Measurements from ENCODE around the gene IFFO2. TPM values are rescaled to one million over a fixed set of nuclear protein-coding genes. Genes with fewer than 3 reads are reported as not detected.

The IFFO2 gene
- total RNA-seq, 3 donors from 2014 or later = 5.8 to 35.3 (median 34.4) TPM

DNA sequence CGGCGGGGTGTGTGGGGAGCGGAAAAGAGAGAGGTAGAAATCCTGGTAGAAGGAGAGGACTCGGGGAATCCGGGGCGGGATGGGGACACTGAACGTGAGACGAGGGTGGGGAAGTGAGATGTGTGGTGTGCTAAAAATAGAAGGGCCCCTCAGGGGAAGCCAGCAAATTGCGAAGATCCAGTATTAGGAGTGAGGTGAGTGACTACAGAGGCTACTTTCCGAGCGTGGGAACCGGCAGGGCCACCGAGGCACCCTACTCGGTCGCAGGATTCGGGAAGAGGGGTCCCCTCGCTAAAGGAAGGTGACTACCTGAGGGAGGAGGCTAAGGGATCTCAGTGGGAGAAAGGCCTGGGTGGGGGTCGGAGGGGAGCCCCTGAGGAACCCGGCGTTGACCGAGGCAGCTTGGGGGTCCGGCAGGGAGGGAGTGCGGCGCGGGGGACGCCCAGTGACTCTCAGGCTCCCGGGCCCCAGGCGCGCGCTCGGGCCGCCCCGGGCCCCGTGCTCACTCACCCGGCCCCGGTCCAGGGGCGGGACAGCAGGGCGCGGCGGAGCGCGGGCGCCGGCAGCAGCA is 54.4 kb downstream of the IFFO2 start:
- intact Hi-C loops (cut with DNase I; ENCODE audit: low total_unique reads) = loop anchor here (10.0 kb wide), 1 partner anchor 173 kb away; no protein-coding TSS in a partner anchor
- Histone ChIP-seq H3K36me3 (no peaks in the 10 kb centered on the region), H3K27me3 (no peaks in the 10 kb centered on the region), H3K9me3 (no peaks in the 10 kb centered on the region), H3K4me1 (peaks cover 0 to under 1% of the 10 kb centered on the region in 2 donors), H3K4me3 (peak overlapping the region; percentile 65 to 97 (median 73)), H3K27ac (peak overlapping the region; percentile 90 to 96)
- peak in 1 of 2 donors; percentile 54 for DNase-seq (ENCODE audit: low spot score in 2 of 2)
- TF ChIP-seq POLR2A (IDR thresholded peaks at IDR 0.05) = no peak
- TF ChIP-seq, protein P1, sequence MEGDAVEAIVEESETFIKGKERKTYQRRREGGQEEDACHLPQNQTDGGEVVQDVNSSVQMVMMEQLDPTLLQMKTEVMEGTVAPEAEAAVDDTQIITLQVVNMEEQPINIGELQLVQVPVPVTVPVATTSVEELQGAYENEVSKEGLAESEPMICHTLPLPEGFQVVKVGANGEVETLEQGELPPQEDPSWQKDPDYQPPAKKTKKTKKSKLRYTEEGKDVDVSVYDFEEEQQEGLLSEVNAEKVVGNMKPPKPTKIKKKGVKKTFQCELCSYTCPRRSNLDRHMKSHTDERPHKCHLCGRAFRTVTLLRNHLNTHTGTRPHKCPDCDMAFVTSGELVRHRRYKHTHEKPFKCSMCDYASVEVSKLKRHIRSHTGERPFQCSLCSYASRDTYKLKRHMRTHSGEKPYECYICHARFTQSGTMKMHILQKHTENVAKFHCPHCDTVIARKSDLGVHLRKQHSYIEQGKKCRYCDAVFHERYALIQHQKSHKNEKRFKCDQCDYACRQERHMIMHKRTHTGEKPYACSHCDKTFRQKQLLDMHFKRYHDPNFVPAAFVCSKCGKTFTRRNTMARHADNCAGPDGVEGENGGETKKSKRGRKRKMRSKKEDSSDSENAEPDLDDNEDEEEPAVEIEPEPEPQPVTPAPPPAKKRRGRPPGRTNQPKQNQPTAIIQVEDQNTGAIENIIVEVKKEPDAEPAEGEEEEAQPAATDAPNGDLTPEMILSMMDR (IDR thresholded peaks at IDR 0.05) = no peak

DNA sequence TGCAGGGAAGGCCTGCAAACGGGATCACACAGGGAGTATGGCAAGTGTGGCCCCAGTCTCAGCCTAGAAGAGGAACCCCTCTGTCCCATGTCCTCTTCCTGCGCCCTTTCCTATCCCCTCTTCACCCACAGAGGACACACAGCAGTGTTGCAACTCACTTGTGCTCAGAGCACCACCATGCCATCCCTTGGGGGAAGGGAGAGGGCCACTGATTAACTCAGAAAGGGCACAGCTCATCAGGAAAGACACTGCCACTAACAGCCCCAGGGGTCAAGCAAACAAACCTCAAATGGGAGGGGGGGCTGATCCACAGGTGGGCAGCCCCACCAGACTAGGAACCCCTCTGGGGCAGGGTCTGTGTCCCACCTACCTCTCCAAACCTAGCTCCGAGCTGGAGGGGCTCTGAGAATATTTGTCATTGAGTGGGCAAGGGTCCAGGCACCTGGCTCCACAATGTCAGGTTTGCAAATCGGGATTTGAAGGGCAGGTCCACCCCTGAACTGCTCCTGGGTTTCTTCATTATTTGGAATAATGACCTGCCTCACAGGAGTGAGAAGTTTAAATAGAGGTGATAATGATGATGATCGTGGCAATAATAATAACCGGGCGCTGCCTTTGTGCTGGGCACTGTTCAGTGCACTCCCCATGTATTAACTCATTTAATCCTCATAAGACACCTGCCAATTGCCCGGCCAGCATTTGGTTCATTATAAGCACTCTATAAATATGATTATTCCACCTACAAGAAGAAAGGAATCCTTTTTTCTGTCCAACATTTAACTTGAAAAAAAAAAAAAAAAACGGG is 55.1 kb downstream of the IFFO2 start:
- intact Hi-C loops (cut with DNase I; ENCODE audit: low total_unique reads) = loop anchor here (10.0 kb wide), 1 partner anchor 173 kb away; no protein-coding TSS in a partner anchor
- DNase-seq (ENCODE audit: low spot score in 2 of 2) = no peak
- Histone ChIP-seq H3K9me3 (no peaks in the 10 kb centered on the region), H3K27ac (no peak overlapping the region), H3K4me3 (peak overlapping the region; percentile 65 to 97 (median 73)), H3K27me3 (no peaks in the 10 kb centered on the region), H3K36me3 (no peaks in the 10 kb centered on the region), H3K4me1 (no peaks in the 10 kb centered on the region)
- TF ChIP-seq, protein P1 (IDR thresholded peaks at IDR 0.05) = no peak
- TF ChIP-seq POLR2AphosphoS5 (IDR thresholded peaks at IDR 0.05) (no peak), POLR2A (IDR thresholded peaks at IDR 0.05) (no peak)

DNA sequence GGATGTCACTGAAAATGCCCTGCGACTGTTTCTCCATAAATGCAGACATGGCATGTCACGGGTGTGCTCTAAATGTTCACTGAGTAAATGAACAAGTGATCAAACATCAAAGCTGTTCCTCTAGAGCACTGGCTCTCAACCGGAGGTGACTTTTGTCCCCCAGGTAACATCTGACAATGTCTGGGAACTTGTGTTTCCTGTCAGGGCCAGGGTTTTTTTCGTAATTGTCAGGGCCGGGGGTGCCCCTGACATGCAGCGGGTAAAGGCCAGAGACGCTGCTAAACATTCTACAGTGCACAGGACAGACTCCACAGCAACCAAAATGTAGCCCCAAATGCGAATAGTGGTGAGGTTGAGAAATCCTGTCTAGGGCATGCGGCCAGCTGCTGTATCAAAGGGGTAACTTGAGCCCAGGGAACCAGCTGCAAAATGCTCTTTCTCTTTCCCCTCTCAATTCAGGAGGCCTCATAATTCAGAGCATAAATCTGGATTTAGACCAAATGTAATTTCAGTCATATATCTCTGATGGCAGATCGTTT is 56.1 kb downstream of the IFFO2 start:
- H3K4me3 ChIP-seq = no peak overlapping the region
- H3K36me3 ChIP-seq = no peaks in the 10 kb centered on the region
- H3K27ac ChIP-seq = no peak overlapping the region
- no peak for TF ChIP-seq POLR2AphosphoS5 (IDR thresholded peaks at IDR 0.05)
- TF ChIP-seq, protein P1 (IDR thresholded peaks at IDR 0.05) = no peak
- intact Hi-C loops (cut with DNase I; ENCODE audit: low total_unique reads) = loop anchor here (10.0 kb wide), 1 partner anchor 174 kb away; no protein-coding TSS in a partner anchor
- H3K27me3 ChIP-seq = no peaks in the 10 kb centered on the region
- H3K4me1 ChIP-seq = no peaks in the 10 kb centered on the region
- no peaks in the 10 kb centered on the region for H3K9me3 ChIP-seq
- DNase-seq (ENCODE audit: low spot score in 2 of 2) = no peak

DNA sequence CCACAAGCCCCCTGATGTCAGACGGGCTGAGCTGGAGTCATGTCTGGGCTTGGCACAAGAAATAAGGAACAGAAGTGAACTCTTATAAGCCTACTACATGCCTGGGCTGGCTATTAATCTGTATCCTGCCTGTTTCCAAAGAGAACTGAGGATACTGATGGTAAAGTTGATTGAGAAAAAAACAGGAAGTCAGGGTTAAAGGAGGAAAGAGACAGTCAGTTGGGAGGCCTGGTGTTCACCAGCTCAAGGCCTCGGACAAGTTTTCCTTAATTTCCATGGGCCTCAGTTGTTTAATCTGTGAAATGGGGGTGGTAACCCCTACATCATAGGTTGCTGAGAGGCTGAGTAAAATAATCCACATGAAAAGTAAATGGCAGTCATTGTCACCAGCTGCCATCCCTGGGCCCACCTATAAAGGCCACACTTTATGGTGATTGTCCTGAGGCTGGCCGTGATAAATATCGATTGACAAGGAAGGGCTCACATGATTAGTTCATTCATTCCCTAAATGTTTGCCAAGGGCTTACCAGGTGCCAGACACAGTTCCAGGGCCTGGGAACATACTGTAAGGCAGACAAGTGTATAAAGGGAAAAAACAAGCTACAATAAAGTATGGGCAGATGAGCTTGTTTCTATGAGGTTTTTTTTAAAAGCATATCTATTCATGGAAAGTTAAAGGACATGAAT is 57.0 kb downstream of the IFFO2 start:
- no peak overlapping the region for H3K27ac ChIP-seq
- no peaks in the 10 kb centered on the region for H3K9me3 ChIP-seq
- DNase-seq (ENCODE audit: low spot score in 2 of 2) = no peak
- H3K4me1 ChIP-seq = no peaks in the 10 kb centered on the region
- H3K27me3 ChIP-seq = no peaks in the 10 kb centered on the region
- TF ChIP-seq POLR2A (IDR thresholded peaks at IDR 0.05) (no peak), POLR2AphosphoS5 (IDR thresholded peaks at IDR 0.05) (no peak)
- TF ChIP-seq, protein P1 (IDR thresholded peaks at IDR 0.05) = no peak
- H3K36me3 ChIP-seq = no peaks in the 10 kb centered on the region
- no peak overlapping the region for H3K4me3 ChIP-seq
- intact Hi-C loops (cut with DNase I; ENCODE audit: low total_unique reads) = loop anchor here (5.0 to 10.0 kb wide), 2 partner anchors 175 to 193 kb away; no protein-coding TSS in a partner anchor
